ENCODE results near the gene WNT3A. TPM values are rescaled to one million over a fixed set of nuclear protein-coding genes. Genes with fewer than 3 reads are reported as not detected.

WNT3A gene
- total and polyA plus RNA-seq, 9 donors = not detected

GRCh38 chr1:228020686-228021354 is 14.0 kb downstream of the WNT3A start:
- H3K36me3 ChIP-seq = no peaks in the 10 kb centered on the region
- TF ChIP-seq POLR2A (IDR thresholded peaks at IDR 0.05) (no peak), EP300 (IDR thresholded peaks at IDR 0.05) (no peak), CTCF (IDR thresholded peaks at IDR 0.05) (no peak)
- 83 to 85% (median 85%) methylated on average over 18 of the region's 18 CpGs for WGBS, 3 donors
- H3K9me3 ChIP-seq = no peaks in the 10 kb centered on the region
- no peak overlapping the region for H3K27ac ChIP-seq
- intact Hi-C loops (cut with DNase I) = no loop called here
- no peaks in the 10 kb centered on the region for H3K27me3 ChIP-seq
- H3K4me1 ChIP-seq (ENCODE audit: insufficient read depth) = no peaks in the 10 kb centered on the region
- DNase-seq = peak in 2 of 5 donors; percentile 3 to 17
- no peak overlapping the region for H3K4me3 ChIP-seq

GRCh38 chr1:228021355-228022030 is 14.7 kb downstream of the WNT3A start:
- Histone ChIP-seq H3K36me3 (no peaks in the 10 kb centered on the region), H3K4me1 (ENCODE audit: insufficient read depth) (no peaks in the 10 kb centered on the region), H3K9me3 (no peaks in the 10 kb centered on the region), H3K27me3 (no peaks in the 10 kb centered on the region), H3K4me3 (no peak overlapping the region), H3K27ac (no peak overlapping the region)
- no peak for TF ChIP-seq EP300 (IDR thresholded peaks at IDR 0.05)
- TF ChIP-seq POLR2A (IDR thresholded peaks at IDR 0.05) = no peak
- TF ChIP-seq CTCF (IDR thresholded peaks at IDR 0.05) = no peak
- peak in 2 of 5 donors; percentile 6 to 18 for DNase-seq
- intact Hi-C loops (cut with DNase I) = no loop called here
- WGBS, 3 donors = 52 to 59% (median 53%) methylated on average over 21 of the region's 21 CpGs

GRCh38 chr1:228022571-228023293 is 15.9 kb downstream of the WNT3A start:
- TF ChIP-seq POLR2A (IDR thresholded peaks at IDR 0.05) (no peak), CTCF (IDR thresholded peaks at IDR 0.05) (no peak), EP300 (IDR thresholded peaks at IDR 0.05) (no peak)
- Histone ChIP-seq H3K4me1 (ENCODE audit: insufficient read depth) (no peaks in the 10 kb centered on the region), H3K9me3 (no peaks in the 10 kb centered on the region), H3K27me3 (no peaks in the 10 kb centered on the region), H3K36me3 (no peaks in the 10 kb centered on the region), H3K27ac (no peak overlapping the region), H3K4me3 (no peak overlapping the region)
- 82 to 89% (median 89%) methylated on average over 28 of the region's 28 CpGs for WGBS, 3 donors
- intact Hi-C loops (cut with DNase I) = no loop called here
- no peak for DNase-seq

- Histone ChIP-seq H3K4me1 (ENCODE audit: insufficient read depth) (no peaks in the 10 kb centered on the region), H3K4me3 (no peak overlapping the region), H3K27ac (no peak overlapping the region), H3K27me3 (no peaks in the 10 kb centered on the region), H3K9me3 (no peaks in the 10 kb centered on the region), H3K36me3 (no peaks in the 10 kb centered on the region)
- WGBS, 3 donors = 80 to 87% (median 80%) methylated on average over 3 of the region's 3 CpGs
- TF ChIP-seq EP300 (IDR thresholded peaks at IDR 0.05) (no peak), CTCF (IDR thresholded peaks at IDR 0.05) (no peak), POLR2A (IDR thresholded peaks at IDR 0.05) (no peak)
- intact Hi-C loops (cut with DNase I) = no loop called here
- DNase-seq = no peak
Measured at GRCh38 chr1:228023294-228023639, 16.5 kb downstream of the WNT3A start.
